MM.1S (cell line): ENCODE measurements around the gene GORAB.

Experiments used
- DNase-seq: peaks from one replicate; pipeline ENCODE4 v3.0.0-alpha.2; 2015
- H2AFZ ChIP-seq: fragments of 300-600 bp; sonication (generic); 2 replicates; pipeline ENCODE4 v1.6.0; 2016; ENCODE audit warnings: antibody characterized with exemption, low read length
- H3F3A ChIP-seq: fragments of 300-600 bp; sonication (generic); 2 replicates; pipeline ENCODE4 v1.6.1; 2016; ENCODE audit warnings: mild to moderate bottlenecking, antibody characterized with exemption, low read length, moderate library complexity, mixed read lengths; ENCODE audit not compliant: insufficient read depth
- H3K27ac ChIP-seq: fragments of 300-600 bp; sonication (generic); 2 replicates; pipeline ENCODE4 v1.5.1; 2016; ENCODE audit warnings: mild to moderate bottlenecking, low read length
- H3K27me3 ChIP-seq: fragments of 300-600 bp; sonication (generic); replicated peaks from 2 replicates; pipeline ENCODE4 v1.6.0; 2016; ENCODE audit warnings: low read length; ENCODE audit not compliant: insufficient read depth
- H3K36me3 ChIP-seq: fragments of 300-600 bp; sonication (generic); replicated peaks from 2 replicates; pipeline ENCODE4 v1.6.1; 2016; ENCODE audit warnings: mild to moderate bottlenecking, low read length, mixed read lengths; ENCODE audit not compliant: insufficient read depth
- H3K4me1 ChIP-seq: fragments of 300-600 bp; sonication (generic); 2 replicates; pipeline ENCODE4 v1.6.1; 2016; ENCODE audit warnings: low read length, mixed read lengths
- H3K4me2 ChIP-seq: fragments of 300-600 bp; sonication (generic); 2 replicates; pipeline ENCODE4 v1.6.0; 2016; ENCODE audit warnings: low read depth, low read length
- H3K4me3 ChIP-seq: fragments of 300-600 bp; sonication (generic); 2 replicates; pipeline ENCODE4 v1.5.1; 2016; ENCODE audit warnings: low read length, mixed read lengths
- H3K79me2 ChIP-seq: fragments of 300-600 bp; sonication (generic); 2 replicates; pipeline ENCODE4 v1.6.1; 2016; ENCODE audit warnings: mixed run types, low read length, mixed read lengths
- H3K9ac ChIP-seq: fragments of 300-600 bp; sonication (generic); 2 replicates; pipeline ENCODE4 v1.6.1; 2016; ENCODE audit warnings: low read length, mixed read lengths
- H3K9me2 ChIP-seq: fragments of 300-600 bp; sonication (generic); replicated peaks from 2 replicates; pipeline ENCODE4 v1.6.1; 2016; ENCODE audit warnings: mild to moderate bottlenecking, low read length, mixed read lengths; ENCODE audit not compliant: insufficient read depth
- H3K9me3 ChIP-seq: fragments of 300-600 bp; sonication (generic); replicated peaks from 2 replicates; pipeline ENCODE4 v1.6.1; 2016; ENCODE audit warnings: mild to moderate bottlenecking, low read length, mixed read lengths; ENCODE audit not compliant: insufficient read depth
- H4K20me1 ChIP-seq: fragments of 300-600 bp; sonication (generic); 2 replicates; pipeline ENCODE4 v1.6.1; 2016; ENCODE audit warnings: mild to moderate bottlenecking, low read length, moderate library complexity, mixed read lengths; ENCODE audit not compliant: insufficient read depth
- CTCF ChIP-seq: fragments of 300-600 bp; sonication (generic); IDR thresholded peaks from 2 replicates; pipeline ENCODE4 v1.5.1; 2016; ENCODE audit warnings: antibody characterized with exemption, low read length, mixed read lengths
- EZH2 ChIP-seq: fragments of 300-600 bp; sonication (generic); optimal IDR thresholded peaks from 2 replicates; pipeline ENCODE3; 2017; ENCODE audit warnings: low read depth, mild to moderate bottlenecking, antibody characterized with exemption, low read length, mixed read lengths
- EZH2phosphoT487 ChIP-seq: fragments of 300-600 bp; sonication (generic); IDR thresholded peaks from 2 replicates; pipeline ENCODE4 v1.6.1; 2018; ENCODE audit warnings: antibody characterized with exemption, low read length

Gene GORAB

DNA sequence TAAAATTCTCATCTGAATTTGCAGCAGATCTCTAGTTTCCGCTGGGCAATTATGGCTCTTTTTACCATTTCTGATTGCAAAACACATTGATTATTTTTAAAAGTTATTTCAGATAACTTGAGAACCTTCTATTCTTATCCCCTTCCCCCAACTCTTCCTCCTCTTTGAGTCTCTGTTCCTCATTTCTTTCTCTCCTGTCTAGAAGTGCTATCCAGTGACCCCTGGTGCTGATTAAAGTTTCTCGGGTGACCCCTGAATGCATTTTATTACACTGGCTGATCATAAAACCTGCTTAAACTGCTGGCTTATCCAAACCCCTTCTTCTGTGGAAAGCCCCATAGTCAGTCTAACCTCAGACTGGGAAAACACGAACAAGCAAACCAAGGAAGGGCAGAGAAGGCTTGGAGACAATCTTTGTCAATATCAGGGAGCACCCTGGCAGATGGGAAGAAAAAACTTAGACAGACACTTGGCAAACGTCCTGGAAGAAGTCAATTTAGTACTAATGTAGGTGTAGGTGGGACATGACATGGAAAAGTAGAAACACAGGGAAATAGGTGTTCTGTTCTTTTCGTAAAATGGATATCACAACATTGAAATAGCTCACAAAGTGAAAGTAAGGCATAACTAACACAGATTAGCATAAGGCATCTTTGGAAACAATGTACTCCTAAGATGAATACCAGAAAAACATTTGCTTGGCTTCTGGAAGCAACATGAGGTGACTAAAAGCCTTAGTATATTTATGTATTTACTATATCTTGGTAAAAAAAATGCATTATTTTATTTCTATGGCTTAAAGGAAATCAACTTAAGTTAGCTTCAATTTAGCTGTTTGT is 61.4 kb downstream of the GORAB start:
- H3K9ac ChIP-seq = no peak overlapping the region
- no peaks in the 10 kb centered on the region for H3K9me3 ChIP-seq
- no peak overlapping the region for H2AFZ ChIP-seq
- no peaks in the 10 kb centered on the region for H3K79me2 ChIP-seq
- H3K4me1 ChIP-seq = no peaks in the 10 kb centered on the region
- no peak overlapping the region for H3K27ac ChIP-seq
- no peaks in the 10 kb centered on the region for H3K9me2 ChIP-seq
- TF ChIP-seq EZH2 (no peak), CTCF (no peak), EZH2phosphoT487 (no peak)
- no peaks in the 10 kb centered on the region for H3K27me3 ChIP-seq
- H3F3A ChIP-seq = no peaks in the 10 kb centered on the region
- no peak overlapping the region for H3K4me3 ChIP-seq
- no peak for DNase-seq
- no peaks in the 10 kb centered on the region for H4K20me1 ChIP-seq
- H3K4me2 ChIP-seq = no peak overlapping the region
- no peaks in the 10 kb centered on the region for H3K36me3 ChIP-seq

DNA sequence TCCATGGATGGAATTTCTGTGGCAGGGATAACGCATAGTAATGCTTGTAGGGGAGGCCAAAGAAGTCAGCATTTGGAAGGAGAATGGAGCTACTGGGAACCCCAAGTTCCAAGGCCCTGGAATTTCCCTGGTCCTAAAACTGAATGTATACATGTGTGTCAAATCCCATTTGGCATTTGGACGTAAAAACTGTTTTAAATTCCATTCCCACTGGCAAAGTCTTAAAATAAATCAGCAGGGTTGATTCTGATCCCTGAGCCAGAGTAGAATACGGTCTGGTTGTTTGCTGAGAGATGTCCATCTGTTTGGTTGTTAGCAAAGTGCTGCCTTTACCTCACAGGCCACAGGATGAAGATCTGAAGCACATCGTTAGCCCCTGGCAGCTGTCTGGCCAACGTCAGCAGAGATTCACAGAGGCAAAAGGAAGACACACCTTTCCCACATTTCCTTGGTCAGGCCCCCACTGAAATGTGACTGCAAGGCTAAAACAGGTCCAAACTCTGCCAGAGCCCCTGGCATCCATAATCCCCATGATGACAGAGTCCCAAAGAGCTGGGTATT is 62.2 kb downstream of the GORAB start:
- no peak for DNase-seq
- no peaks in the 10 kb centered on the region for H3F3A ChIP-seq
- no peaks in the 10 kb centered on the region for H3K9me2 ChIP-seq
- TF ChIP-seq EZH2 (no peak), EZH2phosphoT487 (no peak), CTCF (no peak)
- H3K9ac ChIP-seq = no peak overlapping the region
- H3K36me3 ChIP-seq = no peaks in the 10 kb centered on the region
- no peaks in the 10 kb centered on the region for H3K4me1 ChIP-seq
- no peak overlapping the region for H3K4me2 ChIP-seq
- no peak overlapping the region for H3K27ac ChIP-seq
- no peak overlapping the region for H3K4me3 ChIP-seq
- no peaks in the 10 kb centered on the region for H3K79me2 ChIP-seq
- H4K20me1 ChIP-seq = no peaks in the 10 kb centered on the region
- H3K9me3 ChIP-seq = no peaks in the 10 kb centered on the region
- no peak overlapping the region for H2AFZ ChIP-seq
- H3K27me3 ChIP-seq = no peaks in the 10 kb centered on the region

- TF ChIP-seq EZH2 (no peak), CTCF (no peak), EZH2phosphoT487 (no peak)
- no peak overlapping the region for H3K4me3 ChIP-seq
- no peaks in the 10 kb centered on the region for H3K9me2 ChIP-seq
- H4K20me1 ChIP-seq = no peaks in the 10 kb centered on the region
- no peak overlapping the region for H2AFZ ChIP-seq
- H3K79me2 ChIP-seq = no peaks in the 10 kb centered on the region
- no peak for DNase-seq
- H3K27me3 ChIP-seq = no peaks in the 10 kb centered on the region
- no peaks in the 10 kb centered on the region for H3K36me3 ChIP-seq
- H3K9me3 ChIP-seq = no peaks in the 10 kb centered on the region
- H3K4me1 ChIP-seq = no peaks in the 10 kb centered on the region
- H3F3A ChIP-seq = no peaks in the 10 kb centered on the region
- no peak overlapping the region for H3K4me2 ChIP-seq
- no peak overlapping the region for H3K27ac ChIP-seq
- no peak overlapping the region for H3K9ac ChIP-seq
Observed at GRCh38 chr1:170596701-170597100, 64.7 kb downstream of the GORAB start.
